OCI-LY1 (cell line): ENCODE results near the gene PPP1R7.

Source experiments
- CTCF ChIP-seq: fragments of 200-600 bp; sonication (generic), shearing (Covaris generic); IDR thresholded peaks from 2 replicates; pipeline ENCODE4 v1.5.1; 2017; ENCODE audit warnings: mild to moderate bottlenecking, antibody characterized with exemption, low read length, moderate library complexity, mixed read lengths
- EZH2 ChIP-seq: fragments of 200-600 bp; sonication (generic), shearing (Covaris generic); IDR thresholded peaks from 2 replicates; pipeline ENCODE4 v1.8.0; 2017; ENCODE audit warnings: borderline replicate concordance, mixed run types, mild to moderate bottlenecking, antibody characterized with exemption, low read length, moderate library complexity, mixed read lengths

GRCh38 chr2:241190291-241190981 is 40.2 kb downstream of the PPP1R7 start:
- TF ChIP-seq CTCF (no peak), EZH2 (no peak)
